Uterus (tissue), 2 donors: Measurements from ENCODE around the gene WDR43.

Experiments
- CTCF ChIP-seq, 4 experiments: fragments of 200-600 bp in 2 of 4; fragments of 450-650 bp in 2 of 4; sonication (generic) in 2 of 4; IDR thresholded peaks; one replicate each; pipeline ENCODE4 v1.5.1; 2016 to 2019; ENCODE audit warnings: antibody characterized with exemption in 4 of 4, mild to moderate bottlenecking in 2 of 4, moderate library complexity in 1 of 4
- POLR2A ChIP-seq, 2 donors: fragments of 450-650 bp; IDR thresholded peaks; one replicate each; pipeline ENCODE4 v1.6.1; 2016; ENCODE audit warnings: antibody characterized with exemption in 2 of 2, mild to moderate bottlenecking in 1 of 2, moderate library complexity in 1 of 2

GRCh38 chr2:28994679-28995078 is 100.2 kb downstream of the WDR43 start:
- TF ChIP-seq CTCF (IDR thresholded peaks at IDR 0.05), result no peak
- no peak for TF ChIP-seq POLR2A (IDR thresholded peaks at IDR 0.05)
